GM18502 (cell line): ENCODE results near the gene SERPINA10.
"Not testable (repeated sequence)": the region's sequence is repeated elsewhere in the genome, so short reads cannot be mapped to it uniquely, and the experiment has no call there.

Source experiments
- ATAC-seq: cut with Tn5 transposase; IDR thresholded peaks from one replicate; pipeline ENCODE4 v1.9.1; 2021; ENCODE audit warnings: mild to moderate bottlenecking; ENCODE audit not compliant: unreplicated experiment, poor library complexity

Gene SERPINA10

DNA sequence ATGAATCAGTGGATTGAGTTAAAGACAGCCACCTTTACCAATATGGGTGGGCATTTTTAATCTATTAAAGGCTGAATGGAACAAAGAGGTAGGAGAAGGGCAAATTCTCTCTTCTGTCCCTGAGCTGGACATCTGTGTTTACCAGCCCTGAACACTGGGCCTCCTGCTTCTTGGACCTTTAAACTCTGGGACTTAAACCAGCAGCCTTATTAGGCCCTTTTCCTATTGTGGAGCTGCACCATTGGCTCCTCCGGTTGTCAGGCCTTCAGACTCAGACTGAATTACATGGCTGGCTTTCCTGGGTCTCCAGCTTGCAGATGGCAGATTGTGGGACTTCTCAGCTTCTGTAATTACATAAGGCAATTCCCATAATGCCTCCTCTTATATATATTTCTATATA lies 23.6 kb upstream of the SERPINA10 start:
- ATAC-seq: no peak

DNA sequence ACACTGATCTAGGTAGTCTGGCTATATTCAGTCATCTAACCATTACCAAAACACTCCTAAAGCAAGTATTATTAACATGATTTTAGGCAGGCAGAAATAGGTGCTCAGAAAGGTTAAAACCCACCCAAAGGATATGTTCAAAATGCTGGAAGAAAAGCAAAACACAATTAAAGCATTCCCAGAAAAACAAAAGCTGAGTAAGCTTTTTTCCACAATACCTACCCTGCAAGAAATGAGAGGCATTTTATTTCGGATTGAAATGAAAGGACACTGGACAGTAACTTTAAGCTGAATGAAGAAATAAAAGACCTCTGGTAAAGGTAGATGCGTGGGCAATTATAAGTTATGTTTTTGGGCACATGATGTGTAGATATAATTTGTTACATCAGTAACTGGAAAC lies 21.8 kb upstream of the SERPINA10 start:
- no peak for ATAC-seq

DNA sequence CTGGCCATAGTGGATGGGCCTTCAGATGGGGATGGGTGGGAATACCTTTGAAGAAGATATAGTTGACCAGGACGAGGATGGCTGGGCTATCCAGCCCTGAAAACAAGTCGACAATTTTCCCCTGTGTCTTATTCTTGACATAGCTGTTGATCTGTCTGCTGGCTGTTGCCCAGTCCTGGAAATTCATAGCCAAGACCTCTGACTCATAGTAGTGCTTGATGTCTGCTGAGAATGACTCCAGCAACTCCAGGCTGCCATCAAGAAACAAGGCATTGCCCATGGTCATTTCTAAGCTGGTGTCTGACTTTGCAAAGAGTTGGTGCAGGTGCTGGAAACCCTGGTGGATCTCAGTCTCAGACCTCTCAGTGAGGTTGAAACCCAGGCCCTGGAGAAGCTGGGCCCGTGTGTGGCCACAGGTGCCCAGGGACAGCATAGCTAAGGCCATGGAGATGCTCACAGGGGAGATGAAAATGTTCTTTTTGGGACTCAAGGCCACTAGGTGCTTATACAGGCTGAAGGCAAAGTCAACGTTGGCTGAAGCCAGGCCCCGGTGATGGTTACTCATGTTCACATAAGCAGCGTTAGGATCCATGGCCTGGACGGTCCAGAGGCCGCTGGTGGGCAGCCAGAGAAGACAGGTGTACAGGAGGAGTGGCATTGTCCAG lies 21.1 kb upstream of the SERPINA10 start:
- ATAC-seq: no peak

DNA sequence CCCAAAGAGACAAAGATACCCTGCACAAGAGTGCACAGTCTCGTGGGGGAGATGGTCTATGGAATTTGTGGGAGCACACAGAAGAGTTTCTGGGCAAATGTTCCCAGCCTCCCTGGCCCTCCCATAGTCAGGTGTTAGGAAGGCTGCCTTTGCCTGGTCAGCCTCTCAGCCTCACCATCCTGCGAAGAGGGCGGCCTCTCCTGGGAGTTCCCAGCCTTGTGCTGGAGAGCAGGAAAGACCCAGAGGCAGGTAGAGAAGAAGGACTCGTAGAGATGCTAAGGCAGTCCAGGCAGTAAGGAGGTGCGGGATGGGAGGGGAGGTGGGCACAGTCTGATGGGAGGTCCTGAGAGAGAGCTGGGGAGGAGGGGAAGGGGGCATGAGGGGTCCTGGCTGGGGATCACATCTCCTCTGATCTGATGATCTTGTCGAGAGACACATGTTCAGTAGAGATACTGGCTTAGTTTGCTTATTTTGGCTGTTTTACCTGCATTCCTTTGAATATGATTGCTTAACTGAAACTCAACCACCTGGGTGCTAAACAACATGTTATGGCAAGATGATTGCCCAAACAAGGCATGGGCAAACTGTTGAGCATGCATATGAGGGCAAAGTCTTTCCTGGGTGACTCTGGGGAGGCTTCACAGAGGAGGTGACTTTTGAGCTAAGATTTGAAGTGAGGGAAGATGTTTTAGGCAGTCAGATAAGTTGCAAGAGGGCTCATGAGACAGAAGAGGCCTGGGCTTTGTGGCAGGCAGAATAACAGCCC lies 19.6 kb upstream of the SERPINA10 start:
- ATAC-seq: no peak

DNA sequence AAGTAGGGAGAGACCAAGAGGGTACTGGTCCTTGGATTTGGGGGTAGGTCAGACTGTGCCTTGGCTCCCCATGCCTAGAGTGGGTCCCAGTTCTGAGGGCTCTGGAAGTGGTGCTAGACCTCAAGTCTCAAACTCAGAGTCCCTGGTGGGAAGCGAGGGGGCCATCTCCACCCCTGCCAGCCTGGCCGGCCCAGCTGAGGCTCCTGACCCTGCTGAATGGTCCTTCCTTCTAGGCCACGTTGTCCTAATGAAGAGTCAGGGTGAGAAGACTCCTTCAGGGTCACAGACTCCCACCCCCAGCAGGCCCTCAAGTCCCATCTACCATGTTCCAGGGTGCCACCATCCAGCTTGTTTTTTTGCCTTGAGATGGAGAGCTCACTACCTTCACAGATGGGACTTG lies 17.2 kb upstream of the SERPINA10 start:
- ATAC-seq: no peak

DNA sequence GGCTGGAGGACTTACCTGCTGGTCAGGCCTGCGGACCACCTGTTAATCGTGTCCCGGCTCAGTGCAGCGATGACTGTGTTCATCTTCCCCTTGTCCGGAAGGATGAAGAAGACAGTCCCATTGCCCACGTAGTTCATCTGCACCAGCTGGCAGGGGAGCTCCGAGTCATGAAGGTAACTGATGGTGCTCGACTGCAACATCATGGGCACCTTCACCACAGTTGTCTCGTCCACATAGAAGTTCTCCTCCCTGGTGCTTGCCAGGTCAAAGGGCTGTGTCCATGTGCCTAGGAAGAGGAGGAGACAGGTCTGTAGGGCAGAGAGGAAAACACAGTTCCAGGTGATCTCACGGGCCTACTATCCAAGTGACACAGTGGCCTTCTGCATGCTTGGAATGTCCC lies 16.7 kb upstream of the SERPINA10 start:
- no peak for ATAC-seq

DNA sequence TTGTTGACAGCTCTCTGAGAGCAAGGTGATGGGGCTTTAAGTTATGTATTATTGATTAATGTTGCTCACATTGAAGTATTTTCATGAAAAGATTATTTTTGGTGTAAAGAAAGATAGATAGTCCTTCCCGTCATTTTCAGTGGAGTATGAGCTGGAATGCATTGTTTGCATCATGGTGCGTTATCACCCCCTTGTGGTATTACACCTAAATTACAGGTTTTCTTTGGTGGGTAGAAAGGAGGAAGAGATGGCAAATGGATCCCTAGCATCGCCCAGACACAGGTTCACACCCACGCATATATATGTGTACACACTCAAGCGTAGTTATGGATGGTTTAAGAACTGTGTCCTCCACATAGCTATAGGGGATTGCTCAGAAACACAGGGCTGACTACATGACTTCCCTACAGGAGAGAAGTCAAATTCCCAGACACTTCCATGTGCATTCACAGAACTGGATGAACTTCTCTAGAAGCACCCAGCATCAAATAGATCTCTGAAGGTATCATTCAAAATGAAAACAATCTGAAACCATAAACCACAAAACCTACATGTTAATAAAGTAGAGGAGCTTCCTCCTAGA lies 14.4 kb upstream of the SERPINA10 start:
- ATAC-seq: no peak

DNA sequence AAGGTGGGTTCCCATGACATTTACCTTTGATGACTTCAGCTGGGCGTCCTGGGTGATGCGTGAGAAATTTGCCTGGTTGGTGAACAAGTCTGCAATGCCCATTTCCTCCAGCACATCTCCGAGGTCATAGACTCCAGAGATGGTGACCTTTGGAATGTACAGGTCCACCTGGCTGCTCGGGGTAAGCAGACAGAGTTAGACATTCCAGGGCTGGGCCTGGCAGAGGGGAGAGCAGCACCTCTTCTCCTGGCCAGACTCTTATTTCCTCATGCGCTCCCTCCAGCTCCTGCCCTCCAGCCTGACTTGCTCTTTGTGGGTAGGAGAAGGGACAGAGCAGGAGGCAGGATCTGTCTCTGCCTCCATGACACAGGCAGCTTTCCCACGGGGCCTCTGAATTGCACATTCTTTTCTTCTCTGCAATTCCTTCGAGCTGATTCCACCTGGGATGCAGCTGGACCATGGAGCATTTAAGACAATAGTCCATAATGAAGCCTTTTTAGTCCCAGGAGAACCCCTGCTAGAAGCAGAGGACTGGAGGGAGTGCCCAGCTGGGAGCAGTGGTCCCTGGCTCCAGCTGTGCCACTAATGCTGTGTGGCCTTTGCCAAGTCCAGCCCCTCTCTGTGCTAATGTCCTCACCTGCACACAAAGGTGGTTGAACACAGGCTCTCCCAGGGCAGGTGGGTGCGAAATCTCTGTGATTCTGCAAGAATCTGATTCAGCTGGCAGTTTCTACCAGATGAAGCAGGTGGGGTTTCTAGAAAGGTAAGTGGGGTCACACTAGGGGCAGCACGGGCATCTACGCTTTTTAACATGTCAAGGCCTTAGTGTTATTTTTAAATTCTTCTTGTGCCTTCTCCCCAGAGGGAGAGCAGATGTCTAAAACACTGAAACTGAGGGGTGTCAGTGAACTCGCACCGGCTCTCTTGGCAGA lies 13.2 kb upstream of the SERPINA10 start:
- ATAC-seq: no peak

DNA sequence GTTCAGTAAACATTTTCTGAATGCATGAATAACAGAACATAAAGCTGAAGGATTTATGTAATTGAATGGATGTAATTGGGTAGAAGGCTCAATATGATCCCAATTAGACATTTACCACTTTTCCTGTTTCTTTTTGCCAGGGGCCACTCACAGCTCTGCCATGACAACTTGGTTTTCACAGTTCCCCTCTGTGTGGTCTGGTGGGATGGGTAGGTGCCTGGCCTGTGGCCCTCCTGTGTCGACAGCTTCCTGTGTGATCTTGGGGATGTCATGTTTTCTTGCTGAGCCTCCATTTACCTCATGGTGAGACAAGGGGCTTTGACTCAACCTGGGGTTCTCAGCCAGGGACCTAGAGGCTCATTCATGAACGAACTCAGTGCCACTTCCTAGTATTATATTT lies 12.6 kb upstream of the SERPINA10 start:
- ATAC-seq: no peak

DNA sequence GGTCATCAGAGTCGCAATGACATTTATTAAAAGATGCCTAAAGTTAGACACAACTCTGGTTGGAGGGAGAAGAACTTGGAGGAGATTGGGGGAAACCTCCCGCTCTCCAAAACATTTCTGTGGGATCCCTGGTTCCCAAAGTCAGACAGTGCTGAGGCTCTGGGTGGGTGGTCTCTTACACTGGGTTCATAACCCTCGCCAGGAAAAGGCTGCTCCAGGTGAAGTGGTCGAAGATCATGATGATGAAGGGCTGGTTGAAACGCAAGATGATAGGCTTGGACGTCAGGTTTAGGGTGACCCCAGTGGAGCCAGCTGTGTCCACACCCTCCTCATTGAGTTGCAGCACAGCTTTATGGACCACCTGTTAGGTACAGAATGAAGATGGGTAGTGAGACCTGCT lies 11.2 kb upstream of the SERPINA10 start:
- no peak for ATAC-seq

DNA sequence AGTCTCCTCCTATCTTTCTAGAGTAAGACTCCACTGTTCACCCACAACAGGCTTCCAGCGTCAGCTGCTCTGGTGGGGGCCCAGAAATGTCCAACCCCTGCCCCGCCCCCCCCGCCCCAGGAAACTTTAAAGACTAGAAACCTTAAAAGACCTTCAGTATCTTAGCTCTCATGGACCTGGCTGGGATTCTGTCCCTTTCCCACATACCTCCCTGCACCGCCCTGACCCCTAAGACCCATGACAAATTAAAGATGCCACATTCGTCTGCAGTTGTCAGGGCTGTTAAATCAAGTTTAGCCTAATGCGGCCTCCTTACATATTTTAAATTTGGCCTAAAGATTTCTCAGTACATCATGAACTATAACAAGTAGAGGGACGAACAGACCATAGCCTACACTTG lies 10.0 kb upstream of the SERPINA10 start:
- no peak for ATAC-seq

DNA sequence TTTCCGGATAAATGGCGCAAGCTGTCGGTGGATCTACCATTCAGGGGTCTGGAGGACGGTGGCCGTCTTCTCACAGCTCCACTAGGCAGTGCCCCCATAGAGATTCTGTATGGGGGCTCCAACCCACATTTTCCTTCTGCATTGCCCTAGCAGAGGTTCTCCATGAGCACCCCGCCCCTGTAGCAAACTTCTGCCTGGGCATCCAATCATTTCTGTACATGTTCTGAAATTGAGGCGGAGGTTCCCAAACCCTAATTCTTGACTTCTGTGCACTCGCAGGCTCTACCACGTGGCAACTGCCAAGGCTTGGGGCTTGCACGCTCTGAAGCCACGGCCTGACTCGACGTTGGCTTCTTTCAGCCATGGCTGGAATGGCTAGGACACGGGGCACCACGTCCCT lies 5.1 kb upstream of the SERPINA10 start:
- no peak for ATAC-seq

DNA sequence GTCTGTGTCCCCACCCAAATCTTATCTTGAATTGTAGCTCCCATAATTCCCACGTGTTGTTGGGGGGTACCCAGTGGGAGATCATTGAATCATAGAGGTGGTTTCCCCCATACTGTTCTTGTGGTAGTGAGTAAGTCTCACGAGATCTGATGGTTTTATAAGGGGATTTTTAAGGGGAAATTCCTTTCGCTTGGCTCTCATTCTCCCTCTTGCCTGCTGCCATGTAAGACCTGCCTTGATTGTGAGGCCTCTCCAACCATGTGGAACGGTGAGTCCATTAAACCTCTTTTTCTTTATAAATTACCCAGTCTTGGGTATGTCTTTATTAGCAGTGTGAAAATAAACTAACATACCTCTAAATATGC lies 3.1 kb upstream of the SERPINA10 start:
- not testable (repeated sequence) for ATAC-seq

DNA sequence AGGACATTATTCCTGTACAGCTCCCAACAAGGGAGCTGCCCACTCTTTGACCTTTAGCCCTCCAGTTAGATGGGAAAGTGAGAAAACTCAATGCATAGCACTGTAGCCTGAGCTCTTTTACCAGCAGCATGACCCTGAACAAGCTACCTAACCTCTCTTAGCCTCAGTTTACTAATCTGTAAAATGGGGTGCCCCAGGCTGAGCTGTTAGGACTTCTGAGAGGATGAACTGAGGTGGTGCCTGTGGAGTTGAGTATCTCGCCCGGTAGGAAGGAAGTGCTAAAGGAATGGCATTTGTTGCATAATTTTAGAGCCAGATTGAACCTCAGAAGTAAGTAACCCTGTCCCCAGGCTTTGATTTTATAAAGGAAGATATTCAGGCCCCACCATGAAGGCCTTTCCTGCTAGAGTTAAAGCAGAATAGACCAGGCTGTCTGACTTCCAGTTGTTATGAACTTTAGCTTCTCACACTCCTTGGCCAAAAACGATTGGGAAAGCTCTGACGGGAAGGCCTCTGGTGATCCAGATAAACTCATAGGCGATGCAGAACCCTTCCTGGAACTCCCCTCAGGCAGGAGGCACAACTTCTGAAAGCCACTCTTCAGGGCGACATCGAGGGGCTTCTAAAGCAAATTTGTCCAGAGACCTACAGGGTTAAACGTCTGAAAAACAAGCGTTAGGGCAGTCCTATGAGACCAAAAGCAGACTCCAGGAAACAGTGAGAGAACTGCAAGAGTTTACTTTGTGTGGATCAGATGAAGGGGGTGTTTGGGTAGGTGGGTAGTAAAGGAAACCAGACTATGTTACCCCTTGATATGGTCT lies 2.5 kb upstream of the SERPINA10 start:
- no peak for ATAC-seq

DNA sequence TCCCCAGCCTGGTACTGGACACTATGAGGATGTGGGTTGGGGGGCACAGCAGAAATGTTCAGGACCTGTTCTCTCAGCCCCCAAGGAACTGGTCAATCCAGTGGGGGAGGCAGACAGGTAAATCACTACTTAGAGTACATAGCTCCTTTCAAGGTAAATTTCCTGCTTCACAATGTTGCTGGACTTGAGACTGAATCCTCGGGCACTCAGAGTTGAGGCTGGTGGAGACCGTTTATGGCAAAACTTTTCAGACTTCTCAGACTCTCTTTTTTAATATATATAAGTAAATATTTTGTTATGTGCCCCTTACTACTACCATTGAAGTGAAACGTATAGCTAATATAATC lies 483 bp upstream of the SERPINA10 start:
- no peak for ATAC-seq

DNA sequence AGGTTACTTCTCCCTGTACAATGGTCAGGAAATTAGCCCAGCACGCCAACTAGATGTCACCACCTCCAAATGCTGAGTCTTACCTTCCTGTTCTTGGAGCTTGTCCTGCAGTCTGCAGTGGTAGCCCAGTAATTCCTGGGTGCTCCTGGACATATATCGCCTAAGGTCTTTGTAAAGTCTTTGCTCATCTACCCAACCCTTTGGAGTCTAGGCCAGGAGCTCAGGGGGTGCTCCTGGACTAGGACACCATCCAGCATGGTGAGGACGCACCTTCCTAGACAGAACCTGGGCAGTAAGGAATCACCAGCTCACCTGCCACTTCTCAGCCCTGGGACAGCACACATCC lies 569 bp downstream of the SERPINA10 start:
- no peak for ATAC-seq

DNA sequence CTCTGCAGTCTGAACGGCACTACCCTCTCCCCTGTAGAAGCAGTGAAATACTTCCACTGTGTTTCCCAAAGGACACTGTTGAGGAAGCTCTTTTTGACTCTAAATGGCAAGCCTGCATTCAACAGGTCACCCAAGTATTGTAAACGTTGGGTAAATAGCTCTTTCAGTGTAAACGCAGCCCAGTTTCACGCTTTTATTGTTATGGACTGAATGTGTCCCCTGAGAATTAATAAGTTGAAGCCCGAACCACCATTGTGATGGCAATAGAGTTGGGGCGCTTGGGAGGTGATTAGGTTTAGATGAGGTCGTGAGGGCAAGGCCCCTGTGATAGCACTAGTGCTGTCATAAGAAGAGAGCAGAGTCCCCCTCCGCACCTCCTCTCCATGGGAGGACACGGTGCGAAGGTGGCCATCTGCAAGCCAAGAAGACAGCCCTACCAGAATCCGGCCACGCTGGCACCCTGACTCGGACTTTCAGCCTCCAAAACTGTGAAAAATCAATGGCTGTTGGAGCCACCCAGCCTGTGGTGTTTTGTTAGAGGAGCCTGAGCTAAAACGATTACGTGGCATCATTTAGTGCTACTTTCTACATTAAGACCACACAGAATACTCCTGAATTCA lies 1.1 kb downstream of the SERPINA10 start:
- ATAC-seq: no peak

DNA sequence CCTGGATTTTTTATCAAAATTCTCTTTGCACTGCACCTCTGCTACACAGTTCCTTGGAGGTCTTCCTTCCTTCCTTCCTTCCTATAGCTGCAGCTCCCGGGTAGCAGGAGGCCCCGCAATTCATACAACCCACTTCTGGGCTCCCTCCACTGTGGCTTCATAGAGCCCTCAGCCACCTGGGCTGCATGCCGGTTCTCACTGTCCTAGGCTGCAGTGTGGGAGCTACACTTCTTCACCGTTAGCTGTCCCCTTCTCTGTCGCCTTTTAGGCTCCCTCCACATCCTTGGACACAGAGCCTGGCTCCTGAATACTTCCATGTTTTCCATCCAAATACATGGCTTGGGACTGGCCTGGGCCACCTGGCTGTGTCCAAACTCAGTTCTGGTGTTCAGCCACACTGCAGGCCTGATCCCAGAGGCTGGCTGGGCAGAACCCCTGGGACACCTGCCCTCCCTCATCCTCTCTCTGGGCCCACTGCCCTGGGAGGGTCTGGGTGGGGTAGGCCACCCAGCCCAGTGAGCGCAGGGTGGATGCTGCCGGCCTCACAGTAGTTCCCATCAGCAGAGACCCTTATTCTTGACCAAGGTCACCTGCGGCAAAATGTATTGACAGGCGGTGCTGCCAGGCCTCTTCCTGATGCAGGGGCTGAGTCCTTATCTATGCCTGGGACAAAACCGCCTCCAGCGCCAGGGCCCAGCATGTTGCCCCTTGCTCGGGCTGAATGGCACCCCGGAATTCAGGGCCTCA lies 1.7 kb downstream of the SERPINA10 start:
- no peak for ATAC-seq

DNA sequence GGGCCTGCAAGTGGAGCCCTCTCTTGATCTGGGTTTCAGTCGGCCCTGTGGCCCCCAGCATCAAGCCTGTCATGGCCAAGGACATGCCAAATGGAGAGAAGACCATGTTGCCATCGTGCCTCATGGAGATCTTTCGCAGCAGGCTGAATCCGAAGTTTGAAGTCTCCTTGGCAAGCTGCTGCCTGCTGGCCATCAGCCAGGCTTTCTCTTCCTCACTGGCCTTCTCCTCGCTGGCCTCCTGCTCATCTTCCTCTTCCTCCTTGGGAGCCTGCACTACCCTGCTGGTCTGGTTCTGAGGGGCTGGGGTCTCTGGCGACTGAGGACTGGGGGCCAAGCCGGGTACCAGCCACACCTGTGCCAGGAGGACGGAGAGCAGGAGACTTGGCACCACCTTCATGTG lies 2.9 kb downstream of the SERPINA10 start:
- ATAC-seq: no peak
